H9 (cell line): ENCODE data around the gene MBP. TPM values are rescaled to one million over a fixed set of nuclear protein-coding genes. Genes with fewer than 3 reads are reported as not detected.

Experiments used
- DNase-seq: peaks from one replicate; pipeline ENCODE4 v3.0.0-alpha.2; 2017
- H2AFZ ChIP-seq: one replicate; pipeline ENCODE4 v1.6.1; 2013; ENCODE audit warnings: mild to moderate bottlenecking, low read length, control low read depth, moderate library complexity
- H2AK5ac ChIP-seq: 2 replicates; pipeline ENCODE4 v1.6.1; 2013; ENCODE audit warnings: low read length, control low read depth, mixed read lengths; ENCODE audit not compliant: insufficient read length
- H2BK120ac ChIP-seq: one replicate; pipeline ENCODE4 v1.6.1; 2013; ENCODE audit warnings: low read depth, mild to moderate bottlenecking, low read length, control low read depth, inconsistent platforms; ENCODE audit not compliant: poor library complexity, severe bottlenecking
- H2BK12ac ChIP-seq: 2 replicates; pipeline ENCODE4 v1.6.1; 2013; ENCODE audit warnings: low read length, control low read depth, mixed read lengths, low read depth; ENCODE audit not compliant: insufficient read length
- H2BK15ac ChIP-seq: 2 replicates; pipeline ENCODE4 v1.6.1; 2013; ENCODE audit warnings: low read depth, low read length, control low read depth
- H2BK20ac ChIP-seq: one replicate; pipeline ENCODE4 v1.6.1; 2013; ENCODE audit warnings: low read depth, mild to moderate bottlenecking, low read length, control low read depth, inconsistent platforms; ENCODE audit not compliant: poor library complexity, severe bottlenecking
- H2BK5ac ChIP-seq: 2 replicates; pipeline ENCODE4 v1.6.1; 2013; ENCODE audit warnings: low read length, control low read depth, mixed read lengths; ENCODE audit not compliant: insufficient read length
- H3K14ac ChIP-seq: 2 replicates; pipeline ENCODE4 v1.6.1; 2013; ENCODE audit warnings: low read length, control low read depth; ENCODE audit not compliant: insufficient read depth
- H3K18ac ChIP-seq: 2 replicates; pipeline ENCODE4 v1.6.1; 2013; ENCODE audit warnings: low read depth, mild to moderate bottlenecking, mixed read lengths, low read length, control low read depth; ENCODE audit not compliant: insufficient read length
- H3K23ac ChIP-seq: 2 replicates; pipeline ENCODE4 v1.6.1; 2013; ENCODE audit warnings: low read length, control low read depth, mixed read lengths, low read depth; ENCODE audit not compliant: insufficient read length
- H3K23me2 ChIP-seq: 2 replicates; pipeline ENCODE4 v1.6.1; 2013; ENCODE audit warnings: low read depth, mild to moderate bottlenecking, mixed read lengths, low read length, control low read depth; ENCODE audit not compliant: insufficient read length, poor library complexity, severe bottlenecking
- H3K27ac ChIP-seq: 2 replicates; pipeline ENCODE4 v1.5.1; 2013; ENCODE audit warnings: low read length, control low read depth, mixed read lengths, low read depth; ENCODE audit not compliant: insufficient read length
- H3K27me3 ChIP-seq: 2 replicates; pipeline ENCODE4 v1.6.1; 2013; ENCODE audit warnings: low read length, control low read depth, inconsistent platforms; ENCODE audit not compliant: insufficient read depth
- H3K4ac ChIP-seq: 2 replicates; pipeline ENCODE4 v1.6.1; 2013; ENCODE audit warnings: low read depth, mild to moderate bottlenecking, control low read depth, inconsistent platforms, low read length, moderate library complexity
- H3K4me1 ChIP-seq: 2 replicates; pipeline ENCODE4 v1.6.1; 2013; ENCODE audit warnings: low read length, control low read depth, inconsistent platforms; ENCODE audit not compliant: insufficient read depth
- H3K4me2 ChIP-seq: 2 replicates; pipeline ENCODE4 v1.6.1; 2013; ENCODE audit warnings: low read length, control low read depth, mixed read lengths; ENCODE audit not compliant: insufficient read length, insufficient read depth
- H3K56ac ChIP-seq: 2 replicates; pipeline ENCODE4 v1.6.1; 2013; ENCODE audit warnings: low read depth, mild to moderate bottlenecking, mixed read lengths, low read length, control low read depth; ENCODE audit not compliant: insufficient read length
- H3K79me1 ChIP-seq: 2 replicates; pipeline ENCODE4 v1.6.1; 2013; ENCODE audit warnings: low read depth, mild to moderate bottlenecking, moderate library complexity, low read length, control low read depth, inconsistent platforms; ENCODE audit not compliant: insufficient read depth, poor library complexity, severe bottlenecking
- H3K79me2 ChIP-seq: 2 replicates; pipeline ENCODE4 v1.6.1; 2013; ENCODE audit warnings: low read length, control low read depth, inconsistent platforms; ENCODE audit not compliant: insufficient read depth
- H3K9ac ChIP-seq: 2 replicates; pipeline ENCODE4 v1.6.1; 2013; ENCODE audit warnings: low read length, control low read depth, mixed read lengths; ENCODE audit not compliant: insufficient read length; ENCODE audit errors: extremely low read depth
- H3K9me3 ChIP-seq: one replicate; pipeline ENCODE4 v1.6.1; 2013; ENCODE audit warnings: low read depth, low read length, inconsistent platforms; ENCODE audit not compliant: control insufficient read depth
- H3T11ph ChIP-seq: one replicate; pipeline ENCODE4 v1.6.1; 2013; ENCODE audit warnings: mild to moderate bottlenecking, low read length, control low read depth, inconsistent platforms
- H4K20me1 ChIP-seq: one replicate; pipeline ENCODE4 v1.6.1; 2013; ENCODE audit not compliant: control insufficient read depth, insufficient read length, insufficient read depth
- H4K5ac ChIP-seq: 2 replicates; pipeline ENCODE4 v1.6.1; 2013; ENCODE audit warnings: low read depth, mild to moderate bottlenecking, mixed read lengths, low read length, control low read depth; ENCODE audit not compliant: insufficient read length
- H4K8ac ChIP-seq: replicated peaks from 2 replicates; pipeline ENCODE4 v1.6.1; 2013; ENCODE audit warnings: low read length, control low read depth, mixed read lengths, low read depth; ENCODE audit not compliant: insufficient read length
- H4K91ac ChIP-seq: 2 replicates; pipeline ENCODE4 v1.6.1; 2013; ENCODE audit warnings: low read depth, mild to moderate bottlenecking, moderate library complexity, mixed read lengths, low read length, control low read depth; ENCODE audit not compliant: insufficient read length
- H3K27ac Mint-ChIP-seq, 3 experiments: 2 replicates in 2 of 3; 3 replicates in 1 of 3; pipeline ENCODE4 v1.8.0; 2020 to 2021; ENCODE audit warnings: mixed read lengths in 3 of 3, mild to moderate bottlenecking in 1 of 3, moderate library complexity in 1 of 3
- H3K27me3 Mint-ChIP-seq: 2 replicates; pipeline ENCODE4 v1.8.0; 2021; ENCODE audit warnings: low read depth, mild to moderate bottlenecking, moderate library complexity, mixed read lengths
- H3K36me3 Mint-ChIP-seq, 3 experiments: 2 replicates in 2 of 3; 3 replicates in 1 of 3; pipeline ENCODE4 v1.8.0; 2020 to 2021; ENCODE audit warnings: low read depth in 3 of 3, mixed read lengths in 3 of 3; ENCODE audit not compliant: insufficient read depth in 1 of 3
- H3K4me1 Mint-ChIP-seq, 2 experiments: 2 replicates each; pipeline ENCODE4 v1.8.0; 2020; ENCODE audit warnings: mixed read lengths in 2 of 2
- H3K4me3 Mint-ChIP-seq, 2 experiments: 2 replicates in 1 of 2; 3 replicates in 1 of 2; pipeline ENCODE4 v1.8.0; 2020 to 2021; ENCODE audit warnings: mild to moderate bottlenecking in 2 of 2, mixed read lengths in 2 of 2, moderate library complexity in 1 of 2
- H3K9me3 Mint-ChIP-seq, 2 experiments: 2 replicates in 1 of 2; 3 replicates in 1 of 2; pipeline ENCODE4 v1.8.0; 2020; ENCODE audit warnings: mild to moderate bottlenecking in 2 of 2, mixed read lengths in 2 of 2, moderate library complexity in 1 of 2
- CTCF ChIP-seq: fragments of 200-600 bp; sonication (generic); conservative IDR thresholded peaks from 3 replicates; pipeline ENCODE4 v1.8.0; 2021; ENCODE audit warnings: antibody characterized with exemption, mild to moderate bottlenecking
- WGBS: extraction: QIAGEN DNeasy Blood & Tissue Kit; methylation state at CpG from one replicate; pipeline ENCODE4 v1.1.7; 2013; ENCODE audit warnings: missing lambda C conversion rate, low lambda C conversion rate, mixed read lengths; ENCODE audit not compliant: insufficient read length; ENCODE audit errors: extremely low coverage; 5-methylcytosine and 5-hydroxymethylcytosine counted together
- total RNA-seq: library from RNA; stranded (reverse); gene quantifications from 2 replicates; pipeline ENCODE4 v1.2.1, GENCODE V29; 2021

MBP gene
- total RNA-seq, 1 experiment from 2014 or later = 8.6 TPM

- no peak overlapping the region for H3K56ac ChIP-seq
- H4K5ac ChIP-seq = no peak overlapping the region
- H2AFZ ChIP-seq = no peak overlapping the region
- no peak for DNase-seq
- no peaks in the 10 kb centered on the region for H3K9me3 Mint-ChIP-seq
- H4K91ac ChIP-seq = no peak overlapping the region
- H3K4me2 ChIP-seq = no peak overlapping the region
- no peak overlapping the region for H3T11ph ChIP-seq
- H2BK120ac ChIP-seq = no peak overlapping the region
- no peak overlapping the region for H2BK12ac ChIP-seq
- TF ChIP-seq CTCF = no peak
- H3K4me3 Mint-ChIP-seq = no peak overlapping the region
- H3K79me1 ChIP-seq = no peaks in the 10 kb centered on the region
- H4K8ac ChIP-seq = no peak overlapping the region
- no peaks in the 10 kb centered on the region for H3K23me2 ChIP-seq
- H3K36me3 Mint-ChIP-seq = peaks cover 4 to 10% (median 5%) of the 10 kb centered on the region in 3 experiments; a peak in 5 of 7 replicates
- H3K9ac ChIP-seq = no peak overlapping the region
- H2BK15ac ChIP-seq = no peak overlapping the region
- peaks cover 3% of the 10 kb centered on the region for H4K20me1 ChIP-seq
- WGBS = no CpG with 5 or more reads among the region's 2 CpGs
- H3K27me3 ChIP-seq = no peaks in the 10 kb centered on the region
- H3K18ac ChIP-seq = no peak overlapping the region
- no peak overlapping the region for H2BK20ac ChIP-seq
- no peak overlapping the region for H2BK5ac ChIP-seq
- H3K79me2 ChIP-seq = no peaks in the 10 kb centered on the region
- peaks cover 31 to 37% of the 10 kb centered on the region in 2 experiments for H3K4me1 Mint-ChIP-seq
- no peak overlapping the region for H3K4ac ChIP-seq
- no peak overlapping the region for H3K27ac ChIP-seq
- H3K23ac ChIP-seq = no peak overlapping the region
- H3K27me3 Mint-ChIP-seq = no peaks in the 10 kb centered on the region
- H3K27ac Mint-ChIP-seq = no peak overlapping the region
- no peaks in the 10 kb centered on the region for H3K9me3 ChIP-seq
- peaks cover 4% of the 10 kb centered on the region; the same call in 1 of the 2 replicates for H3K4me1 ChIP-seq
- H3K14ac ChIP-seq = no peak overlapping the region
- H2AK5ac ChIP-seq = no peak overlapping the region
Measured at GRCh38 chr18:77114152-77114414, 18.5 kb downstream of the MBP start.
